ENCODE measurements around the gene KCNB1.
"Not testable (repeated sequence)": the region's sequence is repeated elsewhere in the genome, so short reads cannot be mapped to it uniquely, and the experiment has no call there.

The KCNB1 gene

GRCh38 chr20:49314052-49314451 lies 168.4 kb downstream of the KCNB1 start:
- not testable (repeated sequence) for DNase-seq
